SK-MEL-5 (cell line): ENCODE measurements around the gene PLAAT2. TPM values are rescaled to one million over a fixed set of nuclear protein-coding genes. Genes with fewer than 3 reads are reported as not detected.
A peak's percentile ranks its signal among the peaks of the same experiment; 100 is the strongest.
"Not testable (repeated sequence)": the region's sequence is repeated elsewhere in the genome, so short reads cannot be mapped to it uniquely, and the experiment has no call there.

ENCODE experiments used
- DNase-seq: peaks from one replicate; pipeline ENCODE4 v3.0.0-alpha.2; 2016; ENCODE audit warnings: low read depth, low spot score
- in situ Hi-C: cut with HindIII; loops from 2 replicates; pipeline ENCODE4 v1.10.0; 2016; ENCODE audit warnings: low sequenced_read_pairs, high pct_unique_total_duplicates, low pct_unique_long_range_greater_than_20kb
- polyA plus RNA-seq, 2 experiments: library from polyadenylated mRNA; depleted of rRNA; stranded (reverse); fragments of >200 nt; gene quantifications; 2 replicates each; pipeline ENCODE4 v1.2.3, GENCODE V29; 2015
- total RNA-seq: library from RNA; depleted of rRNA; stranded (reverse); fragments of >200 nt; shearing (Covaris generic); gene quantifications from 2 replicates; pipeline ENCODE4 v1.2.3, GENCODE V29; 2014; rRNA removed

Gene PLAAT2
- not detected in 2 replicates for total RNA-seq
- polyA plus RNA-seq (2015; cell fraction: cytosol; rRNA removed): not detected in 2 replicates
- 0.75 TPM in 1 of 2 replicates, not detected in the other for polyA plus RNA-seq (2015; cell fraction: nucleus; rRNA removed)

DNA sequence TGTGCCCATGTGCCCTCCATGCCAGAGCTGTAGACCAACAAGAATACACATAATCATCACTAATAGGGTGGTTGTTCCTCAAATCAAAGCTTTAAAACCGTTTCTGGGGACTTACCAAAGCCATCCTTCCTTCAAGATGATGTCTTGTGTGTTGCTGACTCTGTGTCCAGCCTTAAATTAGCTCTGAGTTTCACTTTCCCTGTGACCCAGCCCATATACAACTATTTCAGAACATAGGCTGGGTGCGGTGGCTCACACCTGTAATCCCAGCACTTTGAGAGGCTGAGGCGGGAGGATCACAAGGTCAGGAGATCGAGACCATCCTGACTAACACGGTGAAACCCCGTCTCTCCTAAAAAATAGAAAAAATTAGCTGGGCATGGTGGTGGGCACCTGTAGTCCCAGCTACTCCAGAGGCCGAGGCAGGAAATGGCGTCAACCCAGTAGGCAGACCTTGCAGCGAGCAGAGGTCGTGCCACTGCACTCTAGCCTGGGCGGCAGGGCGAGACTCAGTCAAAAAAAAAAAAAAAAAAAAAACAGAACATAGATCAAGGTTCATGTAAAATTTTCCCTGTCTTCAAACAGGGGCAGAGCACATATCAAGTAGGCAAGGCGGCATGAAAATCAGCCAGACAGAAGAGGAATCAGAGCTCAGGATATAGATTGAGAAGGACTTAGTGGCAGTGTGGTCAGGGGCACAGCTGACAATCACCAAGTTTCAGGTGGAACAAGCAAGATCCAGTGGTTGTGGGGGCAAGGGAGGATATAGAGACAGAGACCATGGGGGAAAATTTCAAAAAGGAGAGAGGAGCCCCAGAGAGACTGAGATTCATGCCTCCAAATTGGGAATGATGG is at the start of gene PLAAT2:
PLAAT2 (minus strand) TSS at position 179 of the 855 bp plus-strand sequence; CDS start at position 124, 55 bp downstream.
- in situ Hi-C loops: no loop called here
- no peak for DNase-seq

- in situ Hi-C loops: no loop called here
- no peak for DNase-seq
These were observed 49.0 kb upstream of the PLAAT2 start for GRCh38 chr11:63612181-63612580.

DNA sequence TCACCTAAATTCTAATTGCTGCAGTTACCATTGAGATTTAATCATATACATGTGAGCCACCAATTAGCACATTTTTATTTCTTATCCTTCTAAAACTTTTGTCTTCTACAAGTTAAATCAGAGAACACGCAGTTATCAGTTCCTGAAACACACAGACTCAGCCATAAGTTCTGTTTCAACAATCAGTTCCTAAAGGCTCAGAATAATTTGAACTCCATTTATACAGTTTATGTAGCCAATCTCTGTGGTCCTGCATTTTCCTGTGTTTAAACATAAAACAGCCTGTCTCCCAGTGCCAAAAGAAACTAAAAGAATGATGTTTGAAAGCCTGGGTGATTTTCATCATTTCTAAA is 48.2 kb upstream of the PLAAT2 start:
- no peak for DNase-seq
- in situ Hi-C loops: no loop called here

DNA sequence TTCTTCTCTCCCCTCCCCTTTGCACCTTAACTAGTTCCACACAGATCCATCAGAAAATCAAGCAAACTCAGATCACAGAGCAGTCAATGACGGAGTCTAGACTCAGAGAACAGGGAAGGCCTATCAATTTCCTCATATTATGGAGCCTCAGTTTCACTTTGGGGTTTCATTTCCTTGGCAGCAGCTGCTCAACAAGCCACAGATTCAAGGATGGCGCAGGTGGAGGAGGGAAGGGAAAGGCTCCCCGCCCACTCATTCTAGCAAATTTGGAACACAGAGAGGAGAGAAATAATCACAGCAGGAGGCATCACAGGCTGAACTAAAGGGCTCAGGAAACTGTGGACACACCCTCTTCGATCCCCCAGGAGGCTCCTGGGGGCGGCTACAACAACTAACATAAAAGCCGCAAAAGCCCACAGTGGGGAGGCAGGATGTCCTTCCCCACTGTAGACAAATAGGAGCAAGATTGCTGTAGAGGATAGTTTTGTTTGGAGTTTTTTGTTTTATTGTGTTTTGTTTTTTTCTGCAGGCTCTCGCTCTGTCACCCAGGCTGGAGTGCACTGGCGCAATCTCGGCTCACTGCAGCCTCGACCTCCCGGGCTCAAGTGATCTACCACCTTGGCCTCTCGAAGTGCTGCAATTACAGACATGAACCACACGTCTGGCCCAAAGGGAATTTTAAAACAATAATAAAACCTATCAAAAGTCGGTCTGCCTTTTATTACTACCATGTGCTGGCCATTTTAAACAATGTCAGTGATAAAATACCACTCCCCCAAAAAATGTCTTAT is 47.6 kb upstream of the PLAAT2 start:
- DNase-seq: no peak
- in situ Hi-C loops: no loop called here

DNA sequence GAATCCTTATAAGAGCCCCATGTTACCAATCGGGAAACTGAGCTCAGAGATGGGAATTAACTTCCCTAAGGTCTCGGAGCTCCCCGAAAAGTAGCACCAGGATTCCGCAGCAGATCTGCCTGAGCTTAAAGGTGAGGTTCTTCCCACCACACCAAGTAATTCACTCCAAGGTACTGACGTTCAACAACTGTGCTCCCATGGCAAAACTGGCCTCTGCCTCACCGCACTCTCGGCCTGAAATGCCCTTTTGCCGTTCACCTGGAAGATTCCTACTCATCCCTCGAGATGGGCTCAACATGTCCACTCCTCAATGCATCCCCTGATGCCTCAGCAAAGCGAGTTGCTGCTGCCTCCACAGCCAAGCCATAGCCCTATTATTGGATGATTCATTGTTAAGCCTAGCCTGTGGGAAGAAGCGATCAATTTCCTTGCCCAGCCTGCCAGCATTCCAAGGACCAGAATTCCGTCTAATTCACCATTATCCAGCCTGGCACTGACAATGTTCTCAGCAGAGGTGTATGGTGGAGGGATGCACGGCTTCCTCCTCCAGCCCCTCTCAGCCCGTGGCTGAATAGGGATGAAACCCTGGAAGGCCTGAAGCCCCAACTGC is 46.9 kb upstream of the PLAAT2 start:
- no peak for DNase-seq

DNA sequence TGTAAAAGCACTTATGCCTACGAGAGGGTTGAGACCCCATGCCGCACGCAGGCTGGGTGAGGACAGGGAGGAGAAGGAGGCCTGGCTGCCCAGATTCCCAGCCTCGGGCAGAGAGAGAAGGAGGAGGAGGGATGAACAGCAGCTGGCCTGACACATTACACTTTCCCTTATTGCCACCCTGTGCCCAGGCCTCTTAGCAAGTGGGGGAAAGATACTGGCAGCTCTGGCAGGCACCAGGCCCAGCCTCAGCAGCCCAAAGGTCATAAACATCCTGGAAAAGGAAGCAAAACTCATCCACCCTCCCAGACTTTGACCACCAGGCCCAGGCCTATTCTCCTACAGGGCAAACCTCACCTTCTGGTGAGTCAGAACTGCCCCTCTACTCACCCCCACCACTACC is 46.4 kb upstream of the PLAAT2 start:
- no peak for DNase-seq
- in situ Hi-C loops: no loop called here

More for the DNA sequence above, 46.9 kb upstream of the PLAAT2 start:
- in situ Hi-C loops: no loop called here

- DNase-seq: no peak
- in situ Hi-C loops: no loop called here
These were observed 45.5 kb upstream of the PLAAT2 start for GRCh38 chr11:63608353-63609345.

DNA sequence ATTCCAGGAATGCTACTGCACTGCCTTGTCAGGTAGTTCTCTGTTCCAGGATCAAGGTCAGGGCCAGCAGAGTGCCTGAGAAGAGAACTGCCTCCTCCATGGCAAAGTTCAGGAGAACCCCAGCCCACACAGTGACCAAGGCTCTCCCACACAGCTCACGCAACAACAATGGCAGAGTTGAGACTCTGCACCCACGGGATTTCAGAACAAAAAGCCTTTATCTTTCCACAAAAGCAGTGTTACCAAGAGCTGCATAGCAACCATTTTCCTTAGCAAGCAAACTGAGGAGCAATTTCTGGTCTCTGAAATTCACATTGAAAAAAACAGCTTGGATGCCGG is 40.0 kb upstream of the PLAAT2 start:
- in situ Hi-C loops: no loop called here
- peak; percentile 86 for DNase-seq

DNA sequence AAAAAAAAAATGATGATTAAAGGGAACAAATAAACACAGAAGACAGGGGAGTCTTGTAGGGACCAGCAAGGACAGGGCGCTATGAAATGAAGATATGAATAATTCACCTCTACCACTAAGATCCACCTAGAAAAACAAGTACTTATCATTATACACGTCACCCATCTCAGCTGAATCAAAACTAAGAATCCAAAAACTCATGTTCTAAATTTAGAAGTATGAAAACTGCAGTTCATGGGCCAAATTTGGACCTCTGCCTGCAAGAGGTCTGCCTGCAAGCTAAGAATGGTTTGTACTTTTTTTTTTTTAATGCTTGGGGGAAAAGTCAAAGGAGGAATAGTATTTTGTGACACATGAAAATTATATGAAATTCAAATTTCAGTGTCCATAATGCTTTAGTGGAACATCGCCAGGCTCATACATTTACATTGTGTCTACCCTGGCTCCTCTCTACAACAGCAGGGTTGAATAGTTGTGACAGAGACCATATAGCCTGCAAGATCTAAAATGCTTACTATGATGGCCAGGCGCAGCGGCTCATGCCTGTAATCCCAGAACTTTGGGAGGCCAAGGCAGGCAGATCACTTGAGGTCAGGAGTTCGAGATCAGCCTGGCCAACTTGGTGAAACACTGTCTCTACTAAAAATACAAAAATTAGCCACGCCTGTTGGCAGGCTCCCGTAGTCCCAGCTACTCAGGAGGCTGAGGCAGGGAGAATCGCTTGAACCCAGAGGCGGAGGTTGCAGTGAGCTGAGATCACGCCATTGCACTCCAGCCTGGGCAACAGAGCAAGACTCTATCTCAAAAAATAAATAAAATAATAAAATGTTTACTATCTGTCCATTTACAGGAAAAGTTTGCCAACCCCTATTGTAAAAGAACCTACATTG is 39.4 kb upstream of the PLAAT2 start:
- in situ Hi-C loops, DNase-seq: not testable (repeated sequence)

- DNase-seq: no peak
These were observed 36.3 kb upstream of the PLAAT2 start for GRCh38 chr11:63599211-63600122.

GRCh38 chr11:63598556-63598955 is 35.4 kb upstream of the PLAAT2 start:
- no peak for DNase-seq
- in situ Hi-C loops: no loop called here

More at GRCh38 chr11:63599211-63600122, 36.3 kb upstream of the PLAAT2 start:
- in situ Hi-C loops: no loop called here

GRCh38 chr11:63595296-63595695 is 32.1 kb upstream of the PLAAT2 start:
- in situ Hi-C loops: no loop called here
- DNase-seq: peak; percentile 26

DNA sequence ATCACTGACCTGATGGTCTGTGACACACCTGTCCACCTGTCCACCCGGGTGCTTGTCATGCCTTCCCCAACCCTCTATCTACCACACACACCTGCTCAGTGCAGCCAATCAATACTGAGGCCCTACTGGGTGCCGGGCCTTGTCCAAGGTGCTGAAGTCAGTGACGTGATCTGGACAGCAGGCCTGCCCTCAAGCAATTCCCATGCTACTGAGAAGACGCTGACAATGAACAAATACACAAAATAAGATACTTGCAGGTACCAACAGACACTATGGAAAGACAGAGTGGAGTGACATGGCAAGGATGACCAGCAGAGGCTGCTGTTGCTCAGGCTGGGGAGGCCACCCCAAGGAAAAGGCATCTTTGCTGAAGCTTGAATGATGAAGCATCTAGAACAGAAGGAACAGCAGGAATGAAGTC is 29.8 kb upstream of the PLAAT2 start:
- DNase-seq: peak; percentile 59
- in situ Hi-C loops: no loop called here

DNA sequence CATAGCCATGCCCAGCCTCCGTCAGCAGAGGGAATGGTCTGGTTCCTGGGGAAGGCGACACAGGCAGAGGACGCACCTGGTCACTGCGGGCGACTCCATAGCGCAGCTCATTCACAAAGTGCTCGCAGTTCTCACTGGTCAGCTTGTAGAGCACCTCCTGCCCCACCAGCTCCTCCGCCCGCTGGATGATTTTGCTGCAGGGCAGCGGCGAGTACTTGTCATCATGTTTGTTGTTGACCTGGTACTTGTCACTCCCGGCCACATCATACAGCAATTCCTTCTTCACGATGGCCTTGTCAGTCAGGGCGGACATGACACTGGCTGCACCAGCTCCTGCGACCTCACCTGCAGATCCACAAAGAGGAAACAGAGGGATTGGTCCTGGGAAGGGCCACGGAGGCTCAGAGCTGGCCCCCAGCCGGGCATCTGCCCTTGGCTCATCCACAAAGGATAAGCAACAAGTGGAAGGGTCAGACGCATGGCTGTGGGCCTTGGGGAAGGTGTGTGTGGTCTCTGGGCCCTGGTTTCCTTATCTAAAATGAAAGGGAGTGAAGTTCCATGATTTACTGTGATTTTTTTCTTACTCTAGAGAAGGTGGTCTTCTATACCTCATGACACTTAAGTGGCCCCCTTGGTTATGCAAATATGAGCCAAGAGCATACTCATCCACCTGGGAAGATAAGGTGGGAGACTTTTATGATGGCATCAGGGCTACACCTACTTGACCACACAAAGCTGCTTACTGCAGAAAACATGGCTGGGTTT is 27.0 kb upstream of the PLAAT2 start:
- no peak for DNase-seq
- in situ Hi-C loops: no loop called here

DNA sequence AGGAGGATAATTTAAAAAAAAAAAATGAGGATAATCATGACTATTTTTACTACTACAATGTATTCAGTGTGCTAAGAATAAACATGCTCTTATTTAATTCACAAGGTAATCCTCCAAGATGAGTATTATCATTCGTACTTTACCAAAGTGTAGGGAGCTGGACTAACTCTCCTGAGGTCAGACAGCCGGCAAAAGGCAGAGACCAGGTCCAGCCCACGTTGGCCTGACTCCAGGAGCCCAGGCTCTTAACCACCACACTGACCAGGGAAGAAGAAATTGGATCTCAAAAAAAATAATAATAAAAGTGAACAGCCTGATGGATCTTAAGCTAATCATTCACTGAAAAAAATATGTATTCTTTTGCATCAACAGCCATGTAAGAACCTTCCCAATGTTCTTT is 25.8 kb upstream of the PLAAT2 start:
- no peak for DNase-seq
- in situ Hi-C loops: no loop called here
